ENCODE data around the gene SLC25A27. TPM values are rescaled to one million over a fixed set of nuclear protein-coding genes. Genes with fewer than 3 reads are reported as not detected.
A peak's percentile ranks its signal among the peaks of the same experiment; 100 is the strongest.

SLC25A27 gene
- total RNA-seq, 8 experiments from 2014 or later, result 6.5 to 71.5 (median 28.6) TPM

DNA sequence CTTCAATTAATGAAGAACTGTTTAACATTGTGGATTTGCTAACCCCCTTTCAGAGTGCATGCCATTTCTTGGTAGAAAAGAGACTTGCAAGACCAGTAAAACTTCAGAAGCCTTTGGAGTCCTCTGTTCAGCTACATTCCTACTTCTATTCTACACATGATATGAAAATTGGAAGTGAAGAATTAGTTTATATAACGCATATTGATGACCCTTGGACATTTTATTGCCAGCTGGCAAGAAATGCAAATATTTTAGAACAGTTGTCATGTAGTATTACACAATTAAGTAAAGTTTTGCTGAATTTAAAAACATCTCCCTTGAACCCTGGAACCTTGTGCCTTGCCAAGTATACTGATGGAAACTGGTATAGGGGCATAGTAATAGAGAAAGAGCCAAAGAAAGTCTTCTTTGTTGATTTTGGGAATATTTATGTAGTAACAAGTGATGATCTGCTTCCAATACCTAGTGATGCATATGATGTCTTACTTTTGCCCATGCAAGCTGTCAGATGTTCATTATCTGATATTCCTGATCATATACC is 38.2 kb downstream of the SLC25A27 start:
- in situ Hi-C loops (cut with MboI; ENCODE audit: low pct_unique_long_range_greater_than_20kb in 2 of 9, low sequenced_read_pairs in 9 of 9, unreplicated experiment in 9 of 9), result loop anchor here in 1 of 9 experiments (25.0 kb wide), 1 partner anchor 96 kb away; the partner anchor contains the start of gene MEP1A
- no peak for ATAC-seq (replicated peaks in 6 of 8)
- no peak overlapping the region for H3K4me3 ChIP-seq

GRCh38 chr6:46699970-46700369 is 47.2 kb downstream of the SLC25A27 start:
- Histone ChIP-seq H3K4me1 (replicated peaks in 1 of 2) (no peaks in the 10 kb centered on the region), H3K4me3 (no peak overlapping the region), H3K27ac (no peak overlapping the region)
- 0 to 92% (median 58%) methylated on average over 1 of the region's 1 CpG; no CpG with 5 or more reads in 2 of the 10 experiments for WGBS, 10 experiments
- in situ Hi-C loops (cut with MboI; ENCODE audit: low pct_unique_long_range_greater_than_20kb in 2 of 9, low sequenced_read_pairs in 9 of 9, unreplicated experiment in 9 of 9), result loop anchor here in 1 of 9 experiments (25.0 kb wide), 2 partner anchors 87 to 287 kb away; partner anchors contain the start of gene MEP1A
- peak in 3 of 8 experiments; percentile 32 to 86 (median 71) for ATAC-seq (replicated peaks in 6 of 8)

More for the DNA sequence above, 38.2 kb downstream of the SLC25A27 start:
- Histone ChIP-seq H3K4me1 (replicated peaks in 1 of 2) (no peaks in the 10 kb centered on the region), H3K27ac (no peak overlapping the region)
- 0 to 60% (median 29%) methylated on average over 1 of the region's 1 CpG for WGBS, 10 experiments

DNA sequence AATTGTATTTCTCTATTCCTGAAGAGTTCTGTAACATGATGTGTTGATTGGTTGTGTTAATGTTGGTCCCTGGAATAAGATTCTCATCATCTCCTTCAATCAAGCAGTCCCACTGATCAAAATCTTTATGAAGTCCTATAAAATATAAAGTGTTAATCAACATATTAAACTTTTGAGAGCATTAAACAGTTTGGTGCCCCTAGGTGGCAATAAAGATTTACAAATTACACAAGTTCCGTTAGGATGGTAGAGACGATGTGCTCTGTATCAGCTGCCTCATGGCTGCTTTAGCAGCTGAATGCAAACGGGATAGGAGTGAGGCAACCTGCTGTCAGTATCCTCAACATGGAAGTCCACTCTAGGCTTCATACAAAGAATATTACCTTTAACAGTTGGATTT is 51.8 kb downstream of the SLC25A27 start:
- H3K27ac ChIP-seq, result no peak overlapping the region
- ATAC-seq (replicated peaks in 6 of 8), result peak in 5 of 8 experiments; percentile 39 to 73 (median 67)
- no peak overlapping the region for H3K4me3 ChIP-seq
- WGBS, 10 experiments, result 4 to 60% (median 22%) methylated on average over 1 to 3 of the region's 3 CpGs; no CpG with 5 or more reads in 2 of the 10 experiments
- in situ Hi-C loops (cut with MboI; ENCODE audit: low pct_unique_long_range_greater_than_20kb in 2 of 9, low sequenced_read_pairs in 9 of 9, unreplicated experiment in 9 of 9), result loop anchor here in 1 of 9 experiments (25.0 kb wide), 1 partner anchor 283 kb away; no protein-coding TSS in a partner anchor
- H3K4me1 ChIP-seq (replicated peaks in 1 of 2), result no peaks in the 10 kb centered on the region

GRCh38 chr6:46706464-46706863 is 53.7 kb downstream of the SLC25A27 start:
- WGBS, 10 experiments, result 38 to 100% (median 79%) methylated on average over 1 to 2 of the region's 2 CpGs; no CpG with 5 or more reads in 1 of the 10 experiments
- no peak for ATAC-seq (replicated peaks in 6 of 8)

GRCh38 chr6:46711491-46711890 is 58.7 kb downstream of the SLC25A27 start:
- no peak for ATAC-seq (replicated peaks in 6 of 8)
- in situ Hi-C loops (cut with MboI; ENCODE audit: low pct_unique_long_range_greater_than_20kb in 2 of 9, low sequenced_read_pairs in 9 of 9, unreplicated experiment in 9 of 9), result loop anchor here in 1 of 9 experiments (25.0 kb wide), 1 partner anchor 276 kb away; no protein-coding TSS in a partner anchor
- Histone ChIP-seq H3K4me3 (no peak overlapping the region), H3K27ac (no peak overlapping the region), H3K4me1 (replicated peaks in 1 of 2) (no peaks in the 10 kb centered on the region)
- WGBS, 10 experiments, result 40 to 100% (median 72%) methylated on average over 1 of the region's 1 CpG

More at GRCh38 chr6:46706464-46706863, 53.7 kb downstream of the SLC25A27 start:
- no peaks in the 10 kb centered on the region for H3K4me1 ChIP-seq (replicated peaks in 1 of 2)
- H3K27ac ChIP-seq, result no peak overlapping the region
- in situ Hi-C loops (cut with MboI; ENCODE audit: low pct_unique_long_range_greater_than_20kb in 2 of 9, low sequenced_read_pairs in 9 of 9, unreplicated experiment in 9 of 9), result loop anchor here in 1 of 9 experiments (25.0 kb wide), 1 partner anchor 281 kb away; no protein-coding TSS in a partner anchor
- no peak overlapping the region for H3K4me3 ChIP-seq

GRCh38 chr6:46715141-46715540 is 62.4 kb downstream of the SLC25A27 start:
- in situ Hi-C loops (cut with MboI; ENCODE audit: low pct_unique_long_range_greater_than_20kb in 2 of 9, low sequenced_read_pairs in 9 of 9, unreplicated experiment in 9 of 9), result loop anchor here in 1 of 9 experiments (25.0 kb wide), 1 partner anchor 272 kb away; no protein-coding TSS in a partner anchor
- ATAC-seq (replicated peaks in 6 of 8), result no peak
- H3K27ac ChIP-seq, result no peak overlapping the region
- no peak overlapping the region for H3K4me3 ChIP-seq
- no peaks in the 10 kb centered on the region for H3K4me1 ChIP-seq (replicated peaks in 1 of 2)

DNA sequence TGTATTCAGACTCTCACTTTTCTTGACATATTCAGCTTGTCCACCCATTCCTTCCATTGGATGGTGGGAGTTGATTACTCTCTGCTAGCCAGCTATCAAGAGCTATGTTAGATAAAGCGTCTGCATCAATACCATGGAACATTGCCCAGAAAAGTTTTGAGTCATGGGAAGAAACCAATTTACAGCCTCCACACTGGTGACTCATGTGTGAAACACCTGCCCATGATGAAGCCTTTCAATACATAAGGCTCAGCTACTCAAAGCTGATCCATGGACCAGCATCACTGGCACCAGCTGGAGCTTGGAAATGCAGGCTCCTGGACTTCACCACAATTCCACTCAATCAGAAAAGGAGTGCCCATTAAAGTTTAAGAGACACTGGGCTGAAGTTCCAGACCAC is 66.3 kb downstream of the SLC25A27 start:
- peak in 1 of 8 experiments; percentile 60 for ATAC-seq (replicated peaks in 6 of 8)
- no peak overlapping the region for H3K4me3 ChIP-seq
- no peaks in the 10 kb centered on the region for H3K4me1 ChIP-seq (replicated peaks in 1 of 2)
- 17 to 100% (median 86%) methylated on average over 1 of the region's 1 CpG; no CpG with 5 or more reads in 3 of the 10 experiments for whole genome bisulfite sequencing, 10 experiments
- no peak overlapping the region for H3K27ac ChIP-seq
- in situ Hi-C loops (cut with MboI; ENCODE audit: low pct_unique_long_range_greater_than_20kb in 2 of 9, low sequenced_read_pairs in 9 of 9, unreplicated experiment in 9 of 9), result loop anchor here in 1 of 9 experiments (25.0 kb wide), 1 partner anchor 268 kb away; no protein-coding TSS in a partner anchor

- no peak for ATAC-seq (replicated peaks in 6 of 8)
- Histone ChIP-seq H3K27ac (no peak overlapping the region), H3K4me3 (no peak overlapping the region), H3K4me1 (replicated peaks in 1 of 2) (no peaks in the 10 kb centered on the region)
- in situ Hi-C loops (cut with MboI; ENCODE audit: low pct_unique_long_range_greater_than_20kb in 2 of 9, low sequenced_read_pairs in 9 of 9, unreplicated experiment in 9 of 9), result loop anchor here in 1 of 9 experiments (25.0 kb wide), 1 partner anchor 267 kb away; no protein-coding TSS in a partner anchor
- WGBS, 10 experiments, result 50 to 86% (median 67%) methylated on average over 1 of the region's 1 CpG; no CpG with 5 or more reads in 7 of the 10 experiments
These were observed 67.6 kb downstream of the SLC25A27 start for GRCh38 chr6:46720401-46720800.

Other genes with a start within 250 kb of the SLC25A27 start
- 100 to 1,000 TPM in 1 of 8 experiments, 10 to 100 TPM in 4, under 1 TPM in 2, not detected in 1; 0.27 to 104 (median 24.0) TPM for gene RCAN2, start 161.5 kb upstream of the SLC25A27 start, total RNA-seq
- 10 to 100 TPM in 2 of 8 experiments, 1 to 10 TPM in 5, under 1 TPM in 1; 0.83 to 17.3 (median 4.2) TPM for gene CYP39A1, start 157 bp upstream of the SLC25A27 start, total RNA-seq
- gene TDRD6, start 34.9 kb downstream of the SLC25A27 start, total RNA-seq, result 1 to 10 TPM in 2 of 8 experiments, under 1 TPM in 6; 0.13 to 2.5 (median 0.53) TPM
- gene PLA2G7, start 82.4 kb downstream of the SLC25A27 start, total RNA-seq, result 10 to 100 TPM in 2 of 8 experiments, 1 to 10 TPM in 1, under 1 TPM in 5; 0.14 to 15.0 (median 0.46) TPM
- 1 to 10 TPM in 2 of 8 experiments, under 1 TPM in 5, not detected in 1; 0.17 to 2.5 (median 0.56) TPM for gene ANKRD66, start 94.0 kb downstream of the SLC25A27 start, total RNA-seq
- under 1 TPM in 1 of 8 experiments, not detected in 7; 0.19 TPM for gene MEP1A, start 140.4 kb downstream of the SLC25A27 start, total RNA-seq